ENCODE results near the gene F10.

DNA sequence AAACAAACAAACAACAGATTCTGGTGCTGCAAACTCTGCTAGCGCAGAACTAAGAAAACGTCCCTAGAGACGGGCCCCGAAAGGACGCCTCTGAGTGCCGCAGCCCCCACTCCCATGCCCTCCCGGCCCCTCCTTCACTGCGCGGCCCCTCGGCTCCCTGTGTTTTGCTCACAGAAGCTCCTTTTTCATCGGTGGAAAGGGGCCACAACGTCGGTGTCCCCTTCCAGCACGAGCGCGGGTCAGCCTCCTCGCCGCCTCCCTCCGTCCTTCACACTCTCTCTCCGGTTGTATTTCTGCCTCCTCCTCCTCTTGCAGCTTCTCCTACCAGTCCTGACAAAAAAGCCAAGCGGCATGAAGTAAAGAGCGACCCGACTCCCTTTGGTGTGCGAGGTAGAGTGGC, 31.8 kb upstream of the F10 start:
- TF ChIP-seq, protein P1, sequence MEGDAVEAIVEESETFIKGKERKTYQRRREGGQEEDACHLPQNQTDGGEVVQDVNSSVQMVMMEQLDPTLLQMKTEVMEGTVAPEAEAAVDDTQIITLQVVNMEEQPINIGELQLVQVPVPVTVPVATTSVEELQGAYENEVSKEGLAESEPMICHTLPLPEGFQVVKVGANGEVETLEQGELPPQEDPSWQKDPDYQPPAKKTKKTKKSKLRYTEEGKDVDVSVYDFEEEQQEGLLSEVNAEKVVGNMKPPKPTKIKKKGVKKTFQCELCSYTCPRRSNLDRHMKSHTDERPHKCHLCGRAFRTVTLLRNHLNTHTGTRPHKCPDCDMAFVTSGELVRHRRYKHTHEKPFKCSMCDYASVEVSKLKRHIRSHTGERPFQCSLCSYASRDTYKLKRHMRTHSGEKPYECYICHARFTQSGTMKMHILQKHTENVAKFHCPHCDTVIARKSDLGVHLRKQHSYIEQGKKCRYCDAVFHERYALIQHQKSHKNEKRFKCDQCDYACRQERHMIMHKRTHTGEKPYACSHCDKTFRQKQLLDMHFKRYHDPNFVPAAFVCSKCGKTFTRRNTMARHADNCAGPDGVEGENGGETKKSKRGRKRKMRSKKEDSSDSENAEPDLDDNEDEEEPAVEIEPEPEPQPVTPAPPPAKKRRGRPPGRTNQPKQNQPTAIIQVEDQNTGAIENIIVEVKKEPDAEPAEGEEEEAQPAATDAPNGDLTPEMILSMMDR (IDR thresholded peaks at IDR 0.05; ENCODE audit: insufficient read depth, low read length, poor library complexity, severe bottlenecking) = no peak
- TF ChIP-seq EZH2phosphoT487 (conservative IDR thresholded peaks at IDR 0.05; ENCODE audit: low read length) = no peak
